ENCODE data around the gene ATF5. TPM values are rescaled to one million over a fixed set of nuclear protein-coding genes. Genes with fewer than 3 reads are reported as not detected.
A peak's percentile ranks its signal among the peaks of the same experiment; 100 is the strongest.

ATF5 gene
- total RNA-seq, 2 experiments from 2014 or later = 6.9 TPM

DNA sequence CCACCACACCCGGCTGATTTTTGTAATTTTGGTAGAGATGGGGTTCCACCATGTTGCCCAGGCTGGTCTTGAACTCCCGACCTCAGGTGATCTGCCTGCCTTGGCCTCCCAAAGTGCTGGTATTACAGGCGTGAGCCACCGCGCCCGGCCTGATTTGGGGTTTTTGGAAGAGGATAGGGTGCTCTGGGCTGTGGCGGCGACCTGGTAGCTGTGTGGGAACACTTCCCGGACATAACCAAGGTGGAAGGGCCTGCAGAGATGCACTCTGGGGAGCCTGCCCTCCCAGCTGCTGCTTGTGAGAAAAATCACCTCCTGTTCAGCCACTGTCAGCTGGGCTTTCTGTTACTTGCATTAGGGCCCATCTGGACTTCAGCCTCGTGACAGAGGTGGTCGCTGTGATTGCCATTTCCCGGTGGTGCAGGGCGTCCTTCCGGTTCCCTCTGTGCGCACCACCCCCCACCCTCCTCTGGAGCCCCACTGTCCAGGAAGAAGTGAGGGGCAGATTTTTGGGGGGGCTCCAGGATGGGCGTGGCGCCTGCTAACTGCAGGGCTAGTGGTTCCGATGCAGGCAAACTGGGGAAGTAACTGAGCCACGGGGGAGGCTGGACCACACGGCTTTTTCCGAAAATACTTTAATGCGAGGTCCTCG lies 39.8 kb upstream of the ATF5 start:
- DNase-seq = no peak
- Mint-ChIP-seq H3K4me1 (peaks cover 5% of the 10 kb centered on the region), H3K4me3 (no peak overlapping the region), H3K9me3 (no peaks in the 10 kb centered on the region), H3K27ac (no peak overlapping the region), H3K27me3 (no peaks in the 10 kb centered on the region), H3K36me3 (peaks cover 1% of the 10 kb centered on the region)
- ATAC-seq (ENCODE audit: low read depth) = no peak
- POLR2A ChIA-PET = interaction anchor here (1.0 to 1.6 kb wide), 2 partner anchors 38 to 40 kb away, joined by 3 to 4 read pairs; partner anchors contain the start of gene PTOV1

DNA sequence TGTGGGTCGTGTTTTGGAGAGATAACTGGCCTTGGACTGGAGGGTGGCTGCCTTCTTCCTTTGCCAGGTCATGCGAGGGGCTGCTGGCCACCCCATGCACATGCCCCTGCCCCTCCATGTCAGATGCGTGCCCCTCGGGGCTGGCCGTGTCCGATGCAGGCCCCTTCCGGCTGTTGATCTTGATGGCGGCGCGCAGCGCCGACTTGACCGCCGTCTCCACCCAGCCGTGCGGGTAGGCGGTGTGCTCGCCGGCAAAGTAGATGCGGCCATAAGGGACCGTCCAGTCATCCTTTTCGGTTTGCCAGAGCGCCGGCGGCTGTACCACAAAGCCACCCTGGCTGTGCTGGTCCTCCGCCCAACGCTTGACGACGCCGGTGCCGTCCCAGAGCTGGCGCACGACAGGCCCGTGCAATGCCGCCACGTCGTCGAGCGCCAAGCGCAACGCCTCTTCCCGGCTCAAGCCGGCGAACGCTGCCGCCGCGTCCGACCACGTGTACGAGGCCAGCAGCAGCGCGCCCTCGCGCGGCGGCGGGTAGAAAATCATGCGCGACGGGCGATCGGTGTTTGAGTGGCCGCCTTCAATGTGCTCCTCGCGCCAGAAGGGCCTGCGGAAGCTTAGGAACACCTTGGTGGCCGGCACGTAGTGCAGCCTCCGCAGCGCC lies 39.2 kb upstream of the ATF5 start:
- DNase-seq (peak; percentile 86), ATAC-seq (ENCODE audit: low read depth) (peak; percentile 74)
- Mint-ChIP-seq H3K4me3 (peak overlapping the region; percentile 75), H3K36me3 (peaks cover 1% of the 10 kb centered on the region), H3K27ac (peak overlapping the region; percentile 81), H3K4me1 (peaks cover 5% of the 10 kb centered on the region), H3K9me3 (no peaks in the 10 kb centered on the region), H3K27me3 (no peaks in the 10 kb centered on the region)
- POLR2A ChIA-PET = interaction anchor here (1.0 to 1.6 kb wide), 5 partner anchors 13 to 41 kb away, joined by 3 to 5 read pairs (median 4); partner anchors contain the start of genes AKT1S1, ATF5 and PTOV1

DNA sequence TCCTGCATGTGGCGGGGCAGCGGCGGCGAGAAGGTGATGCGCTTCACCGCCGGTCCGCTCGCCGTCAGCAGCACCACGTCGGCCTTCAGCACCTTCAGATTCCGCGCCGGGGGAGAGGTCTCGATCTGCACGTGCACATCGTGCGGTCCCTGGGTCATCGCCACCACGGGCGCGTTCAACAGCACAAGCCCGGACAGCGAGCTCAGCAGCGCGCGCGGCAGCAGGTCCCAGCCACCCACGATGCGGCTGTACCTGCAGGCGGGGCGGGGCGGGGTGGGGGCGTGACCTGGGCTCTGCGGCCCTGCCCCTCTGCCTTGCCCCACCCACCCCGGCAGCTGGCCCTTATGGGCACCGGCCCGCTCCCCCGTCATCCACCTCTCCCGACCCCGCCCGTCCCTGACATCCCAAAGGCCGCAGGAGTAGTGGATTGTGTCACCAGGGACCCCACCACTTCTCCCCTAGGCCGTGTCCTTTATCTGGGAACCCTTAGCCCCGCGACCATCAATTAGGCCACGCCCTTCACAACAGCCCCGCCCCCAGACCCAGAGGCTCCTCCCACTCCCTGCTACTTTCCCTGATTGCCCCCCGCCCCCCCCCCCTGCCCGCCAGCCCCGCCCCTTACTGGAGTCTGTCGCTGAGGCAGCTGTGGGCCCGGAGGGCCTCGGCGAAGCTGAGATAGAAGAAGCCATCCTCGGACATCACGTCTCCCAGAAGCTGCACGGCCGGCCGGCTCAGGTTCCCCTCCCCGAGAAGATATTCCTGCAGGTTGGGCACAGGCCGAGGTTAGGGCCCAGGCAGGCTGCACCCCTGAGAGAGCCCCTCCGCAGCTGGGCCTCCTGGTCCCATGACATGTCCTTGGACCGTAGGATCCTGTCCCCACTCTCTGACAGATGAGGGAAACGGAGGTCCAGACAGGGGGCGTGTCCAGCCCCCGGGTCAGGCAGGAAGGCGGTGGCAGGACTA lies 38.4 kb upstream of the ATF5 start:
- Mint-ChIP-seq H3K9me3 (no peaks in the 10 kb centered on the region), H3K27me3 (no peaks in the 10 kb centered on the region), H3K4me3 (peak overlapping the region; percentile 75), H3K27ac (peak overlapping the region; percentile 81), H3K36me3 (no peaks in the 10 kb centered on the region), H3K4me1 (peaks cover 5% of the 10 kb centered on the region)
- DNase-seq (peak; percentile 72), ATAC-seq (ENCODE audit: low read depth) (peak; percentile 79)
- POLR2A ChIA-PET = interaction anchor here (1.1 to 1.6 kb wide), 4 partner anchors 14 to 42 kb away, joined by 3 to 5 read pairs (median 4); partner anchors contain the start of genes AKT1S1 and ATF5

DNA sequence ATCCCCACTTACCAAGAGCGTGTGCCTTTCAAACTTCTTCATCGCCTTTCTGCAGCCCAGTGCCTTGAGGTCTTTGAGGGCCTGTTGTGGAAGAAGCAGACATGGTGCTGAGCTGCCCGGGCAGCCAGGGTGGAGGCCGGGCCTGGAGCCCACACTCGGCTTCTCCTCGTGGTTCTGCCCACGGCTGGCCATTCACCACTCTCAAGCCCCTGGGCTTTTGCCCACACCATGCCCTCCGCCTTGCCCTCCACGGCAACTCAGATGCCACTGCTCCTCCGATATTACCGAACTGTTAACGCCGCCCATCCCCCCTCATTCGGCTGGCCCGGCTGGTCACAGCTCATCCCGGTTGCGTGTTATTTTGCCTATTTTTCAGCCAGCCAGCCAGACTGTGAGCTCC lies 37.6 kb upstream of the ATF5 start:
- Mint-ChIP-seq H3K4me3 (no peak overlapping the region), H3K27ac (no peak overlapping the region), H3K9me3 (no peaks in the 10 kb centered on the region), H3K27me3 (no peaks in the 10 kb centered on the region), H3K36me3 (no peaks in the 10 kb centered on the region), H3K4me1 (peaks cover 8% of the 10 kb centered on the region)
- ATAC-seq (ENCODE audit: low read depth) = no peak
- POLR2A ChIA-PET = interaction anchor here (0.7 to 0.9 kb wide), 2 partner anchors 20 to 38 kb away, joined by 3 to 6 read pairs; partner anchors contain the start of genes ATF5 and NUP62
- no peak for DNase-seq

DNA sequence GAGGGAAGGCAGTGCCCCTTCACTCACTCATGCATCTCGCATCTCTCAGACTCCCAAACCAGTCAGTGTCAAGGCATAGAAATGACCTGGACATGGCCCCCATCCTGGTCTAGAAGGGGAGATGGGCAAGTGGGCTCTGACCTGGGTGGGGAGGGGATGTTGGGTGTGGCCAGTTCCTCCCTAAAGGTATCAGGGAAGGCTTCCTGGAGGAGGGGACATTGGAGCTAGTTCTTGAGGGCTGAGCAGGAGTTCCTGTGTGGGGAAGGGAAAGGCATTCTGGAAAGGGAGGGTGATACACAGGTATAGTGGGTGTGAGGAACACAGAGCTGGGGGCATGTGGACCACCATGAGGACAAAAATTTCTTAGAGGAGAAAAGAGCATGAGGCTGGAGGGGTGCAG lies 36.3 kb upstream of the ATF5 start:
- no peak for ATAC-seq (ENCODE audit: low read depth)
- Mint-ChIP-seq H3K9me3 (no peaks in the 10 kb centered on the region), H3K36me3 (no peaks in the 10 kb centered on the region), H3K4me1 (peaks cover 21% of the 10 kb centered on the region), H3K27me3 (no peaks in the 10 kb centered on the region), H3K4me3 (no peak overlapping the region), H3K27ac (no peak overlapping the region)
- DNase-seq = no peak
- POLR2A ChIA-PET = interaction anchor here (1.2 to 2.6 kb wide), 2 partner anchors 15 to 37 kb away, joined by 3 to 9 read pairs; partner anchors contain the start of genes AKT1S1, ATF5, NUP62 and TBC1D17

DNA sequence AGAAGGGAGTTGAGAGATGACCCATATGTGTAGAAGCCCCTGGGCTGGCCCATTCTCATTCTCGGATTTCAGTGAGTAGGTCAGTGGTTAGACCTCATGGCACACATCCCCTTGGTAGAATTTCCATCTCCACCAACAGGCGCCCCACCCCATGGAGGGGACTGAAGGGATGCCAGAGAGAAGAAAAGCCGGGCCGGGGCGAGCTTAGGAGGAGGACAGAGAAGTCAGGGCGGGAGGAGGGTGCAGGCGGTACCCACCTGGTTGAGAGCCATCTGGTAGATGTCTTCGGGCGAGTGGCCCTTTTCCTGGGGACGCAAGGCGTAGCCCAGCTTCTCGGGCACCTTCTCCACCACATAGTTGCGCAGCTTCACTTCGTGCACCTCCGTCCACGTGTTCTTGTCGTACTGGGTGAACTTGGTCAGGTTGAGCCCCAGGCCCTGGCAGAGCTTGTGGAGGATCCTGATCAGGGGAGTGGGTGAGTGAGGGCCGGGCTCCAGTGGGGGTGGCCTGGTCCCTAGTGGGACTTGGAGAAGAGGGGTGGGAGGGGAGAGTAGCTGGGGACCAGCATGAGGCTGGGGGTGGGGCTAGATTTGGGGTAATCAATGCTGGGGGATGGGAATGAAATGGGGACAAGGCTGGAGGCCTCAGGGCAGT lies 34.9 kb upstream of the ATF5 start:
- Mint-ChIP-seq H3K9me3 (no peaks in the 10 kb centered on the region), H3K4me3 (no peak overlapping the region)

DNA sequence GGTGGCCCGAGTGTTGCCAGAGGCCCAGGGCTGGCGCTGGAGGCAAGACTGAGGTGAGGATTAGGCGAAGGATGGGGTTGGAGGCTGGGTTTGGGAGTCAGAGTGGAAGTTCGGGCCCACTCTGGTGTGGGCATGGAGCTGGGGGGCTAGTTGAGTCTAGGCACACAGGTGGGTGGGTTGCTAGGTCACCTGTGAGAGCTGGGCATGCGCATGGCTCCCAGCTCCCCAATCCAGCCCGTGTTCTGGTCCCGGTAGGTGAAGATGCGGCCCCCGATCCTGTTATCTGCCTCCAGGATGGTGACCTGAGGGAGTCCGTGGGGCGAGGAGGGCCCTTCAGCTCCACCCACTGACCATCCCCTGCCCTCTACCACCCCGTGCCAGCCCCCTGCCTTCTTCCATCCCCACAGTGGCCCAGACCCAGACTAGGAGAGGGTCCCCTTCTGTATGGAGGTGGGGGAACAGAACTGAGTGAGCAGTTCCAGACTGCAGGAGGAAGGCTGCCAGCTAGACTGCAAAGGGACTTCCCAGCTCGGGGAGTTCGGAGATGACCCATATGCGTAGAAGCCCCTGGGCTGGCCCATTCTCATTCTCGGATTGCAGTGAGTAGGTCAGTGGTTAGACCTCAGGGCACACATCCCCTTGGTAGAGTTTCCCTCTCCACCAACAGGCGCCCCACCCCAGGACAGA lies 34.0 kb upstream of the ATF5 start:
- POLR2A ChIA-PET = interaction anchor here (0.6 to 2.6 kb wide), 3 partner anchors 18 to 84 kb away, joined by 3 to 9 read pairs (median 9); partner anchors contain the start of genes AKT1S1, ATF5, NUP62 and TBC1D17
- peaks cover 22% of the 10 kb centered on the region for H3K4me1 Mint-ChIP-seq
- no peaks in the 10 kb centered on the region for H3K27me3 Mint-ChIP-seq
- no peak for DNase-seq
- ATAC-seq (ENCODE audit: low read depth) = no peak
- H3K27ac Mint-ChIP-seq = peak overlapping the region; percentile 38
- no peaks in the 10 kb centered on the region for H3K36me3 Mint-ChIP-seq
- no peaks in the 10 kb centered on the region for H3K9me3 Mint-ChIP-seq
- no peak overlapping the region for H3K4me3 Mint-ChIP-seq

More for the DNA sequence above, 34.9 kb upstream of the ATF5 start:
- DNase-seq (no peak), ATAC-seq (ENCODE audit: low read depth) (no peak)
- Mint-ChIP-seq H3K36me3 (no peaks in the 10 kb centered on the region), H3K27me3 (no peaks in the 10 kb centered on the region), H3K27ac (no peak overlapping the region), H3K4me1 (peaks cover 25% of the 10 kb centered on the region)
- POLR2A ChIA-PET = interaction anchor here (2.6 kb wide), 1 partner anchor 35 kb away, joined by 9 read pairs; the partner anchor contains the start of genes ATF5 and NUP62

DNA sequence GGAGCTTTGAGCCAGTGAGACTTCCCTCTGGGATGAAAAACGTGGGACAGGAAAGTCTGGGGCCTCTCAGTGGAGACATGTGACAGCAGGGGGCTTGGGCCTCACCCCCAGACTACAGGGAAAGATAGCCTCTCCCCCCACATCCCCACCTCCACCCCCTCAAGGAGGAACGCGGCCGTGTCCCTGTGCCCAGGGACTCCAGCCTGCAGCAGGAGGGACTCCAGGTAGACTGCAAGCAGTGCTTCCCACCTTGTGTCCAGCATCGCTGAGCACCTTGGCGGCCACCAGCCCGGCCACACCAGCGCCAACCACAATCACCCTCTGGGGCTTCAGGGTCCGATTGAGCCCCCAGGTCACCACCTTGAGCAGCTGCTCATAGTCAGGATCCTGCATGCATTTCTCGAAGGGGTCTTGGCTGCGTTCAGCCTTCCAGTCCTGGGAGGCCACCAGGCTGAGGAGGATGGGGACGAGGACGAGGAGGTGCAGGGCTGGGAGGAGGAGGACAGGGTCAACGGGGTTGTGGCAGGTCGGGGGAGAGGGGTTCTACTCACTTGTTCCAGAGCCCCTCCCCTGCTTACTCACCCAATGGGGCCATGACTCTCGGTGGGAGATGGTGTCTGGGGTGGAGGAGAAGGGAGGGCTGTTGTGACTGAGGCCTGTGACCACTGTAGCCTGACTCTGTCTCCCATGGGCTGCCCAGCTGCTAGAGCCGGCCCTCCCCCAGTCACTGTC lies 33.3 kb upstream of the ATF5 start:
- ATAC-seq (ENCODE audit: low read depth) = no peak
- DNase-seq = no peak

DNA sequence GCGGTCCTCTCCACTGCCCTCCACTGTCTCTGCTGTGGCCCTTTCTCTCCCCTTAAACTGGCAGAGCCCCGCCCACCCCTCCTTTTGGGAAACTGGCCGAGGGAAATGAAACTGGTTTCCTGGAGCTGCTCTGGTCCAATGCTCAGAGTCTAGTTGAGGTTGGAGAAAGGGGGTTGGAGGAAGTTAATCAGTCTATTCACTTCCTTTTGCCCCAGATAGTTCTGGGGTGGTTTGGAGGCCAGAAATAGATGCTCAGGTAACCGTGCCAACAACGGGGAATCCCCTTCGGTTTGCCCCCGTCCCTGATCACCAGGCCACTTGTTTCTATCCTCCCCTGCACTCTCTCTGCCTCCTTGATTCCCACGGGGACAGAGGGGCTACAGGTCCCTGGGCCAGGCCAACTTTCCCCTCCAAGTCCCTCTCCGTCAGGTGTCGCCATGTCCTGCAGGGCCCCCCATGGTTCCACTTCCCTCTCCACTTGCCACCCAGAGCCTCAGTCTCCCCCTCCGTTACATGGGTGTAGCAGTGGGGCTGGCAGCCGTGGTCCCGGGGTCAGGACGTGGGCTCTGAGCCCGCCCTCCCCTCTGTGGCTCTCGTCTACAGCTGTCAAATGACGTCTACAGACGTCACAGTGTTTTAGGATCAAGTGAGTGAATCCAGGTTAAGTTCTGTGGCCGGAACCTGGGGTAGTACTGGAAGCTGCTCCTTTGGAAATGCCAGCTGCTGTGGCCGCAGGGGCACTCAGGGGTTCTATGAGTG lies 32.0 kb upstream of the ATF5 start, which contains the start of gene IL4I1:
IL4I1 (minus strand) TSS at position 25 of the 759 bp plus-strand sequence. CDS start 727 bp downstream, outside the sequence.
- H3K36me3 Mint-ChIP-seq = no peaks in the 10 kb centered on the region
- H3K9me3 Mint-ChIP-seq = no peaks in the 10 kb centered on the region
- H3K27ac Mint-ChIP-seq = peak within 1 kb of the TSS; percentile 91
- DNase-seq (peak; percentile 49), ATAC-seq (ENCODE audit: low read depth) (peak; percentile 68)
- H3K4me1 Mint-ChIP-seq = peaks cover 24% of the 10 kb centered on the region
- no peaks in the 10 kb centered on the region for H3K27me3 Mint-ChIP-seq
- POLR2A ChIA-PET = interaction anchor here (0.6 to 2.7 kb wide), 6 partner anchors 10 to 1429 kb away, joined by 3 to 17 read pairs (median 6); partner anchors contain the start of genes AKT1S1, ATF5, NUP62 and TBC1D17
- peak within 1 kb of the TSS; percentile 80 for H3K4me3 Mint-ChIP-seq

More for the DNA sequence above, 33.3 kb upstream of the ATF5 start:
- Mint-ChIP-seq H3K9me3 (no peaks in the 10 kb centered on the region), H3K4me1 (peaks cover 24% of the 10 kb centered on the region), H3K4me3 (no peak overlapping the region), H3K27ac (peak overlapping the region; percentile 91), H3K36me3 (no peaks in the 10 kb centered on the region), H3K27me3 (no peaks in the 10 kb centered on the region)
- POLR2A ChIA-PET = interaction anchor here (1.6 to 2.7 kb wide), 3 partner anchors 18 to 33 kb away, joined by 4 to 17 read pairs (median 9); partner anchors contain the start of genes AKT1S1, ATF5, NUP62 and TBC1D17

DNA sequence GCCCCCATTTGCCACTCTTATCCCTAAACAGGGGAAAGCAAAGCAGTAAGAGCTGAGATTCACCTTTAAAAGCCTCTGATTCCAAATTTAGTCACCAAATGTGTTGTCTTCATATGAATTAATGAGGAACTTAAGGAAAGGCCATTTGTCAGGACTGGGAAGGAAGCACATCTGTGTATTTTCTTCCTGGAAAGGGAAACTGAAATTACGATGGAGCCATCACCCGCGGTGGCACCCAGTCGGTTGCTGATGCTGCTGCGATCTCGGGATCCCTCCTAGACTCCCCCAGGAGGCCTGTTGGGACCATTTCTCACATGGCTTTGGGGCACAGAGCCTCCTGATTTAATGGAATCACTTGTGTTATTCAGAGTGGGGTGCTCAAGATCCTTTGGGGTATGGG lies 24.9 kb upstream of the ATF5 start:
- ATAC-seq (ENCODE audit: low read depth) (no peak), DNase-seq (no peak)
- H3K9me3 Mint-ChIP-seq = no peaks in the 10 kb centered on the region
- H3K4me1 Mint-ChIP-seq = peaks cover 14% of the 10 kb centered on the region
- no peak overlapping the region for H3K27ac Mint-ChIP-seq
- no peaks in the 10 kb centered on the region for H3K27me3 Mint-ChIP-seq
- H3K4me3 Mint-ChIP-seq = no peak overlapping the region
- H3K36me3 Mint-ChIP-seq = peaks cover 25% of the 10 kb centered on the region
- POLR2A ChIA-PET = no interaction called here

All from activated naive CD8-positive, alpha-beta T cell treated with anti-CD3 and anti-CD28 coated beads, Interleukin-2, amount 10 ng/mL, durations not matched to agents 7 days and 5 days (primary cell).